HG02588 (cell line): ENCODE results near the gene VPS9D1.
"Not testable (repeated sequence)": the region's sequence is repeated elsewhere in the genome, so short reads cannot be mapped to it uniquely, and the experiment has no call there.

Experiments
- ATAC-seq: cut with Tn5 transposase; IDR thresholded peaks from one replicate; pipeline ENCODE4 v1.9.1; 2021; ENCODE audit warnings: mild to moderate bottlenecking, moderate library complexity; ENCODE audit not compliant: unreplicated experiment

Gene VPS9D1

GRCh38 chr16:89670496-89671431 is 49.9 kb downstream of the VPS9D1 start:
- ATAC-seq, result no peak

DNA sequence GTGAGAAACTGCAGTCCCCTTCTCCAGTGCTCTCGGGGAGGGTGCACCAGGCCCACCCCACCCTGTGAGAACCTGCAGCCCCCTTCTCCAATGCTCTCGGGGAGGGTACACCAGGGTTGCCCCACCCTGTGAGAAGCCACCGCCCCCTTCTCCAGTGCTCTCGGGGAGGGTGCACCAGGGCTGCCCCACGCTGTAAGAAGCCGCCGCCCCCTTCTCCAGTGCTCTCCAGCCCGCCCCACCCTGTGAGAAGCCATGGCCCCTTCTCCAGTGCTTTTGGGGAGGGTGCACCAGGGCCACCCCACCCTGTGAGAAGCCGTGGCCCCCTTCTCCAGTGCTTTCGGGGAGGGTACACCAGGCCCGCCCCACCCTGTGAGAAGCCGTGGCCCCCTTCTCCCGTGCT is 50.9 kb downstream of the VPS9D1 start:
- ATAC-seq, result no peak

DNA sequence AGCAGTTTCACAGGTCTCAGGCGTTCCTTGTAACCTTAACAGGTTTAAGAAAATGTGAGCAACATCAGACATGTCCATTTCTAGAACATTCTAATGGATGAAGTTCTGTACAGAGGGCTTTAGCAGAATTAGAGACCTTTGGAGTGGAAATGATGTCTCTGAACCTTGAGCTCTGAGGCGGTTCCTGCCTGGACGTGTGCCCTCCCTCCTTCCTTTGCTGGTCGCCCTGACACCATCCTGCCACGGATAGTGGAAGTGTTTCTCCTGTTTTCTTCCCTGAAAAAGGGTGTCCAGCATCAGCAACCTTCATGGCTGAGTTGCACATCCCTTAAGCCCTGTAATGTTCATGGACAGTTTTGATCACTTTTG is 51.9 kb downstream of the VPS9D1 start:
- no peak for ATAC-seq

- ATAC-seq, result no peak
These were observed 53.1 kb downstream of the VPS9D1 start for GRCh38 chr16:89667633-89668032.

GRCh38 chr16:89667000-89667399 is 53.7 kb downstream of the VPS9D1 start:
- not testable (repeated sequence) for ATAC-seq

DNA sequence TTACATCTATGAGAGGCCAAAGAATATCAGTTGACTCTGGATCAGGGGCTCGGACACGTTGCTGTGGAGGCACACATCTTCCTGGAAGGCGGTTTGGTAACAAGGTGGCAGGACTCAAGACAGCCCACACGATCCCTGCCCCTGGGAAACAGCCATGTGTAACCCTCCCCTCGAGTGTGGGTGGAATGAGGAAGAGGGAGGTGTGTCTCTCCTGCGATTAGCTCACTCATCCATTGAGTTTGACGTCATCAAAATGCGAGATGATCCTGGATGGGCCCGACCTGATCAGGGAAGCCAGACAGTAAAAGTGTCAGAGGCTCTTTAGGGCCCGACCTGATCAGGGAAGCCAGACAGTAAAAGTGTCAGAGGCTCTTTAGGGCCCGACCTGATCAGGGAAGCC is 56.5 kb downstream of the VPS9D1 start:
- ATAC-seq, result not testable (repeated sequence)

DNA sequence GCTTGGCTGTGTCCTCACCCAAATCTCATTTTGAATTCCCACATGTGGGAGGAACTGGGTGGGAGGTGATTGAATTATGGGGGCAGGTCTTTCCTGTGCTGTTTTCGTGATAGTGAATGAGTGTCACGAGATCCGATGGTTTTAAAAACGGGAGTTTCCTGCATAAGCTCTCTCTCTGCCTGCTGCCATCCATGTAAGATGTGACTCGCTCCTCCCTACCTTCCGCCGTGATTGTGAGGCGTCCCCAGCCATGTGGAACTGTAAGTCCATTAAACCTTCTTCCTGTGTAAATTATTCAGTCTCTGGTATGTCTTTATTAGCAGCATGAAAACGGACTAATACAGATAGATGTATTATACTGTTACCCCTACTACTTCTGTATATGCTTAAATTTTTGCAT is 59.5 kb downstream of the VPS9D1 start:
- ATAC-seq, result no peak

DNA sequence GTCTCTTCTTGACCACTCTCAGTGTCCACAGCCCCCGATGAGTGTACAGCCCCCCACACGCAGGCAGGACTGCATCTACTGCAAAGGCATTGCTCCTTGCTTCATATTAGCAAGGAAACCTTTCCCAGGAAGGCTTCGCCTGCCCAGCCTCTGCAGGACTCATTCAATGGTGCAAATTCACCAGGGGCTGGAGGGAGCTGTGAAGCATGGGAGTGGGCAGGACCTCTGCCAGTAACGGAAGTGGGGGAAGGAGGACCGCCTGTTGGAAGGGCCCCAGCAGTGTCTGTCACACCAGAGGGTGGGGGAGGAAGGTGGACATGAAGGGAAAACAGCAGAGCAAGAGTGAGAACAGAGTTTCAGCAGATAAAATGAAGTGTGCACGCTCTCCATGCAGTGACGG is 60.6 kb downstream of the VPS9D1 start:
- ATAC-seq, result no peak

- peak; percentile 10 for ATAC-seq
These were observed 62.3 kb downstream of the VPS9D1 start for GRCh38 chr16:89658221-89658879.

- peak; percentile 86 for ATAC-seq
These were observed 63.1 kb downstream of the VPS9D1 start, which contains the start of the genes CHMP1A and SPATA33 for GRCh38 chr16:89657442-89658220. Gene CHMP1A (minus strand): TSS chr16:89657708. CDS start chr16:89657588, 120 bp downstream. Gene SPATA33 (plus strand): TSS chr16:89657836. CDS start chr16:89657912, 76 bp downstream.
